ENCODE results near the gene PORCN.
"Not testable (repeated sequence)": the region's sequence is repeated elsewhere in the genome, so short reads cannot be mapped to it uniquely, and the experiment has no call there.

The PORCN gene

DNA sequence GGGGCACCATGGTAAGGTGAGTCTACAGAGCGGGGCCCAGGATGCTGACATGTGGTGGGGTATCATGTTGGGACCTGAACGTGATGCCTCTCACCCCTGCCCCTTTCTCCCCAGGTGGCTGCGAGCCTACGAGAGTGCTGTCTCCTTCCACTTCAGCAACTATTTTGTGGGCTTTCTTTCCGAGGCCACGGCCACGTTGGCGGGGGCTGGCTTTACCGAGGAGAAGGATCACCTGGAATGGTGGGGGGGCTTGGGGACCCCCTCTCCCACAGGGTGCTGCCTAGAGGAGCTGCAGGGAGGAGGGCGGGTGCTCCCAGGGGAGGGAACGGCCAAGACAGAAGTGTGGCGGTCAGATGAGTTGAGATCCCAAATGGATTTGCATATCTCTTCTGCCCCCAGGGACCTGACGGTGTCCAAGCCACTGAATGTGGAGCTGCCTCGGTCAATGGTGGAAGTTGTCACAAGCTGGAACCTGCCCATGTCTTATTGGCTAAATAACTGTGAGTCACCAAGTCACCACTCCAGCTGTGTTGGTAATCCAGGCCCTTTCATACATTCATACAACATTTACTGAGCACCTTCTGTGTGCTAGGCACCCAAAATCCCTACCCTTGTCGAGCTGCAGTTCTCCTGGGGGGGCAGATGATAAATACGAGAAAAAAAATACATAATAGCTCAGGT is 5.5 kb downstream of the PORCN start:
- no peak for DNase-seq

- no peak for DNase-seq
Observed at GRCh38 chrX:48514868-48515460, 6.2 kb downstream of the PORCN start.

DNA sequence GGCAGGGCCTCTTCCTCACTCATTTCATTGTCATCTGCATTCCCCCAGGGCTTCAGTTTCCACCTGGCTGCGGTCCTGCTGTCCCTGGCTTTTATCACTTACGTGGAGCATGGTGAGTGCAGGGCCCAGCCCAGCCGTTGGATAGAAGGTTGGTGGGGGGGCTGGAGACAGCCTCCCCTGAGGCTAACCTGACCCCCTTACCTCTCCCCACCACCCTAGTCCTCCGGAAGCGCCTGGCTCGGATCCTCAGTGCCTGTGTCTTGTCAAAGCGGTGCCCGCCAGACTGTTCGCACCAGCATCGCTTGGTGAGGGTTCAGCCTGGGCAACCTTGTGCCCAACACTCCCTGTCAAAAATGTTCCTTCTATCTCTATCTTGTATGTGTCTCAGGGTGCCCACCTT is 7.0 kb downstream of the PORCN start:
- DNase-seq = no peak

DNA sequence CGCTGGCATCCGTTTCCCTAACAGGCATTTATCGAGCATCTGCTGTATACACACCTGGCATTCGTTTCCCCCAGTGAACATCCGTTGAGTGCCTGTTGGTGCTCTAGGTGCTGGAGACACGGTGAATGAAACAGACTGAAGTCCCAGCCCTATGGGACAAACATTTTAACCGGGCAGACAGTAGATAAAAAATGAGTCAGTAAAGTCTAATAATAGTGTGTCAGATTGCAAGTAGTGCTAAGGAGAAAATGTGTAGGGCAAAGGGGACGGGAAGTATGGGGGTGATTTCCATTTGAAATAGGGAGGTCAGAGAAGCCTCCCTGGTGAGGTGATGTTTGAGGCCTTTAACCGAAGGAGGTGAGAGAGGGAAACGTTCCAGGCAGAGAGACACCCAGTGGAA is 7.5 kb downstream of the PORCN start:
- no peak for DNase-seq

DNA sequence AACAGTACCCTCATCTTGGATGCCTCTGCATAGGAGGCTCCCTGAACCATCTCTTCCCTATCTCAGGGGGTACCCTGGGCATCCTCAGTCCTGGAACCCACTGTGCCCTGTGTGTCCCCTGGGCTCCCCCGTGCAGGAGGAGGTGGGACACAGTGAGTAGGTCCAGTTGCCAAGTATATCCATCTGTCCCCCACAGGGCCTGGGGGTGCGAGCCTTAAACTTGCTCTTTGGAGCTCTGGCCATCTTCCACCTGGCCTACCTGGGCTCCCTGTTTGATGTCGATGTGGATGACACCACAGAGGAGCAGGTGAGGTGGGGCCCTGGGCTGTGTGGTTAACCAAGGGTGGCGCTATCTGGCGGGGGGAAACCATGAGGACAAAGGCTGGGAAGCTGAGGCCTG is 8.2 kb downstream of the PORCN start:
- no peak for DNase-seq

GRCh38 chrX:48519481-48519880 is 10.7 kb downstream of the PORCN start:
- DNase-seq = not testable (repeated sequence)

DNA sequence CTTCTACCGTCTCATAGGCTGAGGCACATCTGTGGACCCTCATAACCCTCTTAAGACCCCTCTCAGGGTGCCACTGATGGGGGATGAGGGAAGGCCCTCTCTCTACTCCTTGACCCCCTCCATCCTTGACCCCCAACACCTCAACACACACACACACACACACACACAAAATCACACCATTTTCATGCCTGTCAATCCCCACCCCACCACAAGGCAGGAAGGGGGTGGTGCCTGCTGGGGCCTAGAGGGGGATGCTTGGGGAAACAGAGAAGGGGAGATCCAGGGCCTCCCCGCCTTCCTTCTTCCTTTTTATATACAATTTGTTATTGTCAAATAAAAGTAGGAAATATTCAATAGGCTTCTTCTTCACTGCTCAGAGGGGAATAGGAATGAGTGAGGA is 11.7 kb downstream of the PORCN start:
- no peak for DNase-seq

GRCh38 chrX:48520976-48521352 is 12.2 kb downstream of the PORCN start:
- DNase-seq = no peak

- peak; percentile 90 for DNase-seq
Observed at GRCh38 chrX:48521353-48522243, 12.8 kb downstream of the PORCN start, which contains the start of gene EBP. EBP (plus strand) TSS chrX:48521808; CDS start chrX:48523772, 1,964 bp downstream.

- DNase-seq = no peak
Observed at GRCh38 chrX:48522291-48522690, 13.5 kb downstream of the PORCN start.

DNA sequence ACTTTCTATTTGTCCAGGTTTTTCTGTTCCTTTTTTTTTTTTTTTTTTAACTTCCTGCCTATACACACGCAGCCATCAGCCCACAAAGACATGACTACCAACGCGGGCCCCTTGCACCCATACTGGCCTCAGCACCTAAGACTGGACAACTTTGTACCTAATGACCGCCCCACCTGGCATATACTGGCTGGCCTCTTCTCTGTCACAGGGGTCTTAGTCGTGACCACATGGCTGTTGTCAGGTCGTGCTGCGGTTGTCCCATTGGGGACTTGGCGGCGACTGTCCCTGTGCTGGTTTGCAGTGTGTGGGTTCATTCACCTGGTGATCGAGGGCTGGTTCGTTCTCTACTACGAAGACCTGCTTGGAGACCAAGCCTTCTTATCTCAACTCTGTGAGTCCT is 14.9 kb downstream of the PORCN start:
- no peak for DNase-seq

DNA sequence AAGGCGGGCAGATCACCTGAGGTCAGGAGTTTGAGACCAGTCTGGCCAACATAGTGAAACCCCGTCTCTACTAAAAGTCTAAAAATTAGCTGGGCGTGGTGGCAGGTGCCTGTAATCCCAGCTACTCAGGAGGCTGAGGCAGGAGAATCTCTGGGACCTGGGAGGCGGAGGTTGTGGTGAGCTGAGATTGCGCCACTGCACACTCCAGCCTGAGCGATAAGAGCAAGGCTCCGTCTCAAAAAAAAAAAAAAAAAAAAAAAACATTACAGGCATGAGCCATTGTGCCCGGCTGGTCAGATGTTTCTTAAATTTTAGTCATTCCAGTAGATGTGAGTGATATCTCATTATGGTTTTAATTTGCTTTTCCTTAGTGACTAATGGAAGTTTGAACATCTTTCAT is 17.1 kb downstream of the PORCN start:
- DNase-seq = not testable (repeated sequence)

GRCh38 chrX:48530736-48531135 is 21.9 kb downstream of the PORCN start:
- no peak for DNase-seq

- no peak for DNase-seq
Observed at GRCh38 chrX:48531358-48531959, 22.7 kb downstream of the PORCN start.

DNA sequence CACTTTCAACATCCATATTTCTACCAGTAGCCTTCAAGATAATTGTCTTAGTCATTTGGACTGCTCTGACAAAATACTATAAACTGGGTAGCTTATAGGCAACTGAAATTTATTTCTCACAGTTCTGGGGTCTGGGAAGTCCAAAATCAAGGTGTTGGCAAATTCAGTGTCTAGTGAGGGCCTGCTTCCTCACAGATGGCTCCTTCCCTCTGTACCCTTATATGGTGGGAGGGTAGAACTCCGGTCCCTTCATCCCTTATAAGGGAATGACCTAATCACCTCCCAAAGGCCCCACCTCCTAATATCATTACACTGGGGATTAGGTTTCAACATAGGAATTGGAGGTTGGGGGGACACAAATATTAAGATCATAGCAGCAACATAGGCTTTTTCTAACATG is 23.4 kb downstream of the PORCN start:
- DNase-seq = no peak

DNA sequence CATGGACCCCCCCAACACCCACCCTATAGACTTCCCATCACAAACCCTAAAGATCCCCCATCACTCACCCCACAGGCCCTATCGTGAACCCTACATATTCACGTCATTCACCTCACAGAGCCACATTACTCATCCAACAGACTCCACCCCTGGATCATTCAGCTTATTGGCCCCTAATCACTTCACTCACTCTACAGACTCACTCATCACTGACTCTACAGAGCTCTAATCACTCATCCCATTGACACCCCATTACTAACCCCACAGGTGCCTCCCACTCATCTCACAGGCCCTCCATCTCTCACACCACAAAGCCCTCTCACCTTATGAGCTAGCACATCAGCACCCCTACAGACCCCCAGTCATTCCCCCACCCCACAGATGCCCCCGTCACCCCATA is 24.4 kb downstream of the PORCN start:
- DNase-seq = no peak

DNA sequence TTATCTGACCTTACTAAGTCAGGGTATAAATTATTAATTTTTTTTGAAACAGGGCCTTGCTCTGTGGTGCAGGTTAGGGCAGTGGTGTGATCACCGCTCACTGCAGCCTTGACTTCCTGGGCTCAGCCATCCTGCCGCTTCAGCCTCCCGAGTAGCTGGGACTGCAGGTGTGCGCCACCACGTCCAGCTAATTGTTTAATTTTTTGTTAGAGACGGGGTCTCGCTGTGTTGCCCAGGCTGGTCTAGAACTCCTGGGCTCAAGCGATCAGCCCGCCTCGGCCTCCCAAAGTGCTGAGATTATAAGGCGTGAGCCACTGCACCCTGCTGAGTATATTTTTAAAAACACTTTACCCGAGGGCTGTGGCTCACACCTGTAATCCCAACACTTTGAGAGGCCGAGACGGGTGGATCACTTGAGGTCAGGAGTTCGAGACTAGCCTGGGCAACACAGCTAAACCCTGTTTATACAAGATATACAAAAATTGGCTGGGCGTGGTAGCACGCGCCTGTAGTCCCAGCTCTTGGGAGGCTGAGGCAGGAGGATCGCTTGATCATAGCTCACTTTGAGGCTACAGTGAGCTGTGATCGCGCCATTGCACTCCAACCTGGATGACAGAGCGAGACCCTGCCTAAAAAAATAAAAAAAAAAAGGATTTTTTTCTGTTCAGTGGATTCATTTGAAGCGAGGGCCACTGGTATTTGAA is 30.0 kb downstream of the PORCN start:
- DNase-seq = no peak

GRCh38 chrX:48539345-48540027 is 30.7 kb downstream of the PORCN start, which contains the start of gene TBC1D25:
TBC1D25 (plus strand) TSS chrX:48539714; CDS start chrX:48539798, 84 bp downstream.
- DNase-seq = peak; percentile 90

GRCh38 chrX:48540028-48540375 is 31.2 kb downstream of the PORCN start:
- DNase-seq = no peak

- no peak for DNase-seq
Observed at GRCh38 chrX:48540480-48540879, 31.7 kb downstream of the PORCN start.

DNA sequence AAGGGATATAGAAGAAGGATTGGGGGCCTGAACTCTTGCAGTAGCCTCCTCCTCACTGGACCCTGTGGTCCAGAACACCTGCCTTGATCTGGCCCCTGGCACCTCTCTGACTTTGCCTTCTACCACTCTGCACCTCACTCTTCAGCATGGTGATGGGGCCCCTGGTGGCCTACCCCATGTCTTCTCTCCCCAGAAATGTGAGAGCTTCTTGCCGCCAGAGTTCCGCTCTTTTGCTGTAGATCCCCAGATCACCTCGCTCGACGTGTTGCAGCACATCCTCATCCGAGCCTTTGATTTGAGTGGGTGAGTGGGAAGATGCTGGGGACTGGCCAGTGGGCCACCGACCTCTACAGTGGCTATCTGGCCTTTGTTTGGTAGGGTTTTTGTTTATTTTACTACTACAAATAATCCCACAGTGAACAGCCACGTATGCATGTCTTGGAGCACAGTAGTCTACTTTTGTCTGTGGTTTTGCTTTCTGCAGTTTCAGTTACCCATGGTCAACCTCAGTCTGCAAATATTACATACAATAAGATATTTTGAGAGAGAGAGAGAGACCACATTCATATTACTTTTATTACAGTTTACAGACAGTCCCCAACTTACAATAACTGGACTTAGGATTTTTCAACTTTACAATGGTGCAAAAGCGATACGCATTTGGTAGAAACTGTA is 32.5 kb downstream of the PORCN start:
- no peak for DNase-seq

- no peak for DNase-seq
Observed at GRCh38 chrX:48548871-48549270, 40.1 kb downstream of the PORCN start.
